Measurements from ENCODE around the gene SULF2. TPM values are rescaled to one million over a fixed set of nuclear protein-coding genes. Genes with fewer than 3 reads are reported as not detected.

Gene SULF2
- total RNA-seq, 3 donors from 2014 or later: 36.3 to 62.5 (median 58.0) TPM

- H3K27ac ChIP-seq: no peak overlapping the region
- intact Hi-C loops (cut with DNase I; ENCODE audit: low total_unique reads): no loop called here
- no peaks in the 10 kb centered on the region for H3K27me3 ChIP-seq
- TF ChIP-seq POLR2AphosphoS5 (IDR thresholded peaks at IDR 0.05): no peak
- no peak for TF ChIP-seq CTCF (IDR thresholded peaks at IDR 0.05)
- TF ChIP-seq POLR2A (IDR thresholded peaks at IDR 0.05): no peak
- H3K4me3 ChIP-seq: no peak overlapping the region
- no peaks in the 10 kb centered on the region for H3K9me3 ChIP-seq
- no peaks in the 10 kb centered on the region for H3K4me1 ChIP-seq
- no peak for DNase-seq (ENCODE audit: low spot score in 2 of 2)
- H3K36me3 ChIP-seq: no peaks in the 10 kb centered on the region
Measured at GRCh38 chr20:47758517-47759450, 26.5 kb downstream of the SULF2 start.

GRCh38 chr20:47757145-47758035 lies 27.9 kb downstream of the SULF2 start:
- no peak overlapping the region for H3K27ac ChIP-seq
- H3K4me1 ChIP-seq: no peaks in the 10 kb centered on the region
- TF ChIP-seq CTCF (IDR thresholded peaks at IDR 0.05): no peak
- TF ChIP-seq POLR2AphosphoS5 (IDR thresholded peaks at IDR 0.05): no peak
- no peak for TF ChIP-seq POLR2A (IDR thresholded peaks at IDR 0.05)
- H3K27me3 ChIP-seq: no peaks in the 10 kb centered on the region
- DNase-seq (ENCODE audit: low spot score in 2 of 2): no peak
- H3K4me3 ChIP-seq: no peak overlapping the region
- intact Hi-C loops (cut with DNase I; ENCODE audit: low total_unique reads): no loop called here
- no peaks in the 10 kb centered on the region for H3K36me3 ChIP-seq
- H3K9me3 ChIP-seq: no peaks in the 10 kb centered on the region

- Histone ChIP-seq H3K4me3 (no peak overlapping the region), H3K36me3 (no peaks in the 10 kb centered on the region), H3K27ac (no peak overlapping the region), H3K4me1 (no peaks in the 10 kb centered on the region), H3K27me3 (no peaks in the 10 kb centered on the region), H3K9me3 (no peaks in the 10 kb centered on the region)
- intact Hi-C loops (cut with DNase I; ENCODE audit: low total_unique reads): loop anchor here (5.0 kb wide), 1 partner anchor 1608 kb away; no protein-coding TSS in a partner anchor
- DNase-seq (ENCODE audit: low spot score in 2 of 2): no peak
- TF ChIP-seq POLR2AphosphoS5 (IDR thresholded peaks at IDR 0.05) (no peak), POLR2A (IDR thresholded peaks at IDR 0.05) (no peak), CTCF (IDR thresholded peaks at IDR 0.05) (no peak)
Measured at GRCh38 chr20:47754946-47755652, 30.2 kb downstream of the SULF2 start.

- Histone ChIP-seq H3K4me3 (no peak overlapping the region), H3K9me3 (no peaks in the 10 kb centered on the region), H3K4me1 (no peaks in the 10 kb centered on the region), H3K27ac (no peak overlapping the region), H3K27me3 (no peaks in the 10 kb centered on the region), H3K36me3 (no peaks in the 10 kb centered on the region)
- DNase-seq (ENCODE audit: low spot score in 2 of 2): no peak
- TF ChIP-seq POLR2A (IDR thresholded peaks at IDR 0.05): no peak
- TF ChIP-seq POLR2AphosphoS5 (IDR thresholded peaks at IDR 0.05): no peak
- TF ChIP-seq CTCF (IDR thresholded peaks at IDR 0.05): no peak
- intact Hi-C loops (cut with DNase I; ENCODE audit: low total_unique reads): loop anchor here (5.0 kb wide), 1 partner anchor 1607 kb away; no protein-coding TSS in a partner anchor
Measured at GRCh38 chr20:47754388-47754715, 30.9 kb downstream of the SULF2 start.
